ENCODE measurements around the gene TSGA10.
"Not testable (repeated sequence)": the region's sequence is repeated elsewhere in the genome, so short reads cannot be mapped to it uniquely, and the experiment has no call there.

The TSGA10 gene

GRCh38 chr2:99000708-99001107 is 154.0 kb downstream of the TSGA10 start:
- TF ChIP-seq CTCF (conservative IDR thresholded peaks at IDR 0.05; ENCODE audit: low read depth, low read length), result no peak

GRCh38 chr2:98988695-98989094 is 166.0 kb downstream of the TSGA10 start:
- H3K27me3 ChIP-seq (ENCODE audit: insufficient read depth, low read depth); H3K4me1 ChIP-seq (ENCODE audit: low read depth, poor library complexity, severe bottlenecking); H3K4me3 ChIP-seq (IDR thresholded peaks at IDR 0.05; ENCODE audit: insufficient read depth, low read depth, low read length); H3K79me2 ChIP-seq (ENCODE audit: insufficient read depth, low read depth); H3K36me3 ChIP-seq (ENCODE audit: insufficient read depth); H3K27ac ChIP-seq; H3K4me2 ChIP-seq; H4K20me1 ChIP-seq (ENCODE audit: insufficient read depth); H2AFZ ChIP-seq (ENCODE audit: low read depth); H3K9ac ChIP-seq: not testable (repeated sequence)

More at GRCh38 chr2:99000708-99001107, 154.0 kb downstream of the TSGA10 start:
- H3K4me1 ChIP-seq (ENCODE audit: low read depth, poor library complexity, severe bottlenecking), result no peaks in the 10 kb centered on the region
- H3K27ac ChIP-seq, result no peak overlapping the region
- no peak overlapping the region for H3K4me3 ChIP-seq (IDR thresholded peaks at IDR 0.05; ENCODE audit: insufficient read depth, low read depth, low read length)
- H2AFZ ChIP-seq (ENCODE audit: low read depth), result no peak overlapping the region
- H4K20me1 ChIP-seq (ENCODE audit: insufficient read depth), result no peaks in the 10 kb centered on the region
- H3K36me3 ChIP-seq (ENCODE audit: insufficient read depth), result no peaks in the 10 kb centered on the region
- no peaks in the 10 kb centered on the region for H3K27me3 ChIP-seq (ENCODE audit: insufficient read depth, low read depth)
- no peaks in the 10 kb centered on the region for H3K79me2 ChIP-seq (ENCODE audit: insufficient read depth, low read depth)
- no peak overlapping the region for H3K9ac ChIP-seq
- no peak overlapping the region for H3K4me2 ChIP-seq

GRCh38 chr2:98985905-98986666 is 168.7 kb downstream of the TSGA10 start:
- Histone ChIP-seq H3K36me3 (ENCODE audit: insufficient read depth) (no peaks in the 10 kb centered on the region), H3K4me1 (ENCODE audit: low read depth, poor library complexity, severe bottlenecking) (no peaks in the 10 kb centered on the region), H3K27me3 (ENCODE audit: insufficient read depth, low read depth) (no peaks in the 10 kb centered on the region), H3K79me2 (ENCODE audit: insufficient read depth, low read depth) (no peaks in the 10 kb centered on the region), H3K27ac (no peak overlapping the region), H3K9ac (no peak overlapping the region), H3K4me3 (IDR thresholded peaks at IDR 0.05; ENCODE audit: insufficient read depth, low read depth, low read length) (no peak overlapping the region), H2AFZ (ENCODE audit: low read depth) (no peak overlapping the region), H4K20me1 (ENCODE audit: insufficient read depth) (no peaks in the 10 kb centered on the region), H3K4me2 (no peak overlapping the region)
- no peak for TF ChIP-seq CTCF (conservative IDR thresholded peaks at IDR 0.05; ENCODE audit: low read depth, low read length)

GRCh38 chr2:98975611-98976010 is 179.1 kb downstream of the TSGA10 start:
- no peaks in the 10 kb centered on the region for H4K20me1 ChIP-seq (ENCODE audit: insufficient read depth)
- no peaks in the 10 kb centered on the region for H3K79me2 ChIP-seq (ENCODE audit: insufficient read depth, low read depth)
- H3K27ac ChIP-seq, result no peak overlapping the region
- no peak overlapping the region for H3K9ac ChIP-seq
- no peak overlapping the region for H3K4me2 ChIP-seq
- no peak for TF ChIP-seq CTCF (conservative IDR thresholded peaks at IDR 0.05; ENCODE audit: low read depth, low read length)
- no peaks in the 10 kb centered on the region for H3K36me3 ChIP-seq (ENCODE audit: insufficient read depth)
- no peak overlapping the region for H2AFZ ChIP-seq (ENCODE audit: low read depth)
- H3K27me3 ChIP-seq (ENCODE audit: insufficient read depth, low read depth), result no peaks in the 10 kb centered on the region
- H3K4me1 ChIP-seq (ENCODE audit: low read depth, poor library complexity, severe bottlenecking), result no peaks in the 10 kb centered on the region
- H3K4me3 ChIP-seq (IDR thresholded peaks at IDR 0.05; ENCODE audit: insufficient read depth, low read depth, low read length), result no peak overlapping the region

GRCh38 chr2:98972582-98973167 is 182.1 kb downstream of the TSGA10 start:
- Histone ChIP-seq H3K4me2 (no peak overlapping the region), H2AFZ (ENCODE audit: low read depth) (no peak overlapping the region), H3K27ac (no peak overlapping the region), H4K20me1 (ENCODE audit: insufficient read depth) (no peaks in the 10 kb centered on the region), H3K4me1 (ENCODE audit: low read depth, poor library complexity, severe bottlenecking) (no peaks in the 10 kb centered on the region), H3K4me3 (IDR thresholded peaks at IDR 0.05; ENCODE audit: insufficient read depth, low read depth, low read length) (no peak overlapping the region), H3K27me3 (ENCODE audit: insufficient read depth, low read depth) (no peaks in the 10 kb centered on the region), H3K36me3 (ENCODE audit: insufficient read depth) (no peaks in the 10 kb centered on the region), H3K9ac (no peak overlapping the region), H3K79me2 (ENCODE audit: insufficient read depth, low read depth) (no peaks in the 10 kb centered on the region)
- TF ChIP-seq CTCF (conservative IDR thresholded peaks at IDR 0.05; ENCODE audit: low read depth, low read length), result no peak
